ENCODE results near the gene CTRB1.
"Not testable (repeated sequence)": the region's sequence is repeated elsewhere in the genome, so short reads cannot be mapped to it uniquely, and the experiment has no call there.

DNA sequence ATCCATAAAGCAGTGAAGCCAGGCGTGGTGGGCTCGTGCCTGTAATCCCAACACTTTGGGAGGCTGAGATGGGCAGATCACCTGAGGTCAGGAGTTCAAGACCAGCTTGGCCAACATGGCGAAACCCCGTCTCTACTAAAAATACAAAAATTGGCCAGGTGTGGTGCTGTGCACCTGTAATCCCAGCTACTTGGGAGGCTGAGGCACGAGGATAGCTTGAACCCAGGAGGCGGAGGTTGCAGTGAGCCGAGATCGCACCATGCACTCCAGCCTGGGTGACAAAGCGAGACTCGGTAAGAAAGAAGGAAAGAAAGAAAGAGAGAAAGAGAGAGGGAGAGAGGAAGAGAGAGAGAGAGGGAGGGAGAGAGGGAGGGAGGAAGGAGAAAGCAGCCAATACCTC is 53.8 kb downstream of the CTRB1 start:
- TF ChIP-seq POLR2A (IDR thresholded peaks at IDR 0.05; ENCODE audit: insufficient read depth in 1 of 2, low read depth in 2 of 2, low read length in 2 of 2); ZNF282 (IDR thresholded peaks at IDR 0.05; ENCODE audit: partially characterized antibody): not testable (repeated sequence)
